HFFc6 (cell line): ENCODE measurements around the gene UAP1L1. TPM values are rescaled to one million over a fixed set of nuclear protein-coding genes. Genes with fewer than 3 reads are reported as not detected.
"Not testable (repeated sequence)": the region's sequence is repeated elsewhere in the genome, so short reads cannot be mapped to it uniquely, and the experiment has no call there.

Experiments
- DNase-seq: peaks from one replicate; pipeline ENCODE4 v3.0.0-alpha.2; 2018
- H3K27ac Mint-ChIP-seq: 2 replicates; pipeline ENCODE4 v1.8.0; 2020; ENCODE audit warnings: mild to moderate bottlenecking, mixed read lengths
- H3K27me3 Mint-ChIP-seq: 2 replicates; pipeline ENCODE4 v1.8.0; 2021; ENCODE audit warnings: mild to moderate bottlenecking, moderate library complexity, mixed read lengths; ENCODE audit not compliant: insufficient read depth
- H3K36me3 Mint-ChIP-seq: 2 replicates; pipeline ENCODE4 v1.8.0; 2021; ENCODE audit warnings: low read depth, mixed read lengths
- H3K4me1 Mint-ChIP-seq: 2 replicates; pipeline ENCODE4 v1.8.0; 2020; ENCODE audit warnings: low read depth, mixed read lengths
- H3K4me3 Mint-ChIP-seq: 2 replicates; pipeline ENCODE4 v1.8.0; 2020; ENCODE audit warnings: mild to moderate bottlenecking, moderate library complexity, mixed read lengths
- H3K9me3 Mint-ChIP-seq: 2 replicates; pipeline ENCODE4 v1.8.0; 2020; ENCODE audit warnings: mild to moderate bottlenecking, mixed read lengths
- total RNA-seq, 6 experiments: library from RNA; stranded (reverse); fragmentation: NEBNext Ultra II Directional; extraction: Animal tissue kit (Norgen Biotek cat#: 25700); gene quantifications; 2 replicates in 1 of 6; 3 replicates in 5 of 6; pipeline ENCODE4 v1.2.3, GENCODE V29; 2021
- TF ChIP-seq, protein P1 (sequence below): fragments of 200-600 bp; sonication (generic); IDR thresholded peaks from 2 replicates; pipeline ENCODE4 v1.5.0; 2021; ENCODE audit warnings: antibody characterized with exemption, mild to moderate bottlenecking

The UAP1L1 gene
- total RNA-seq, 6 experiments from 2014 or later: 9.4 to 13.1 (median 10.6) TPM

DNA sequence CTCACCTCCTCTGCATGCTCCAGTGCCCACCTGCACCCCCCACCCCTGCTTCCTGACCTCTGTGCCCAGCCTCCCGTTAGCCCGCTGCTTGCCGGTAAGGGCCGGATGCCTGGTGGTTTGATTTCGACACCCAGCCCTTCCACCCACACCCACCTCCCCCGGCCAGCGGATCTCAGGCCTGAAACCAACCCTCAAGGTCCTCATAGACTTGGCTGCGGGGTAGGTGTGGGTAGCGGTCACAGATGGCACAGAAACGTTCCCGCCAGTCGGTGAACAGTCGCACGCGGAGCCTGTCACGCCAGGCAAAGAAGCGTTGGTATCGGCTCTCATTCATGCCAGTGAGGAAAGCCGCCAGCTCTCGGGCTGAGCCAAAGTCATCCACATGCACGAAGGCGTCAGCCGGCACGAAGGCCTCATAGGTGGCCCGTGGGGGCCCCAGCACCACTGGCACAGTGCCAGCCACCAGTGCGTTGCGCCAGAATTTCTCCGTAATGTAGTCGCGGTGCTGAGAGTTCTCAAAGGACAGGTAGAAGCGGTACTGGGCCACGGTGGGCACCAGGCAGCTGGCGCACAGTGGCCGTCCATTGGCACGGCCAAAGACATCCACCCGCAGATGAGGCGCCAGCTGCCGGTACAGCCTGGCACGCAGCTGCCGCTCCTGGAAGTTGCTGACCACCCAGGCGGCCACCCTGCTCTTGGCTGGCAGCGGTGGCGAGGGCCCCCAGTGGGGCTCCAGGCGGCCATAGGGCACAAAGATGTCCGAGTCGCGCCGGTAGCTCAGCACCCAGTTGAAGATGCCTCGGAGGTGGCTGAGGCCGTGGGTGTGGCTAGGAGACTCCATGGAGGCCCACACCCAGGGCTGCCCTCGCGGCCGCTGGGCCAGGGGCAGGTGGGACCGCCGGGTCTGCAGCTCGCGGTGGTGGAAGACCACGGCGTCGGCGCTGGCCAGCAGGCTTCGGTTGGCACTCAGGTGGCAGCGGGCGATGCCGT is 46.5 kb upstream of the UAP1L1 start:
- Mint-ChIP-seq H3K4me3 (no peak overlapping the region), H3K27ac (no peak overlapping the region), H3K36me3 (no peaks in the 10 kb centered on the region), H3K4me1 (0 out of 2 replicates have a peak, but pooled peaks cover 5% of the 10 kb centered on the region), H3K9me3 (no peaks in the 10 kb centered on the region), H3K27me3 (no peaks in the 10 kb centered on the region; the same call in 1 of the 2 replicates)
- TF ChIP-seq, protein P1, sequence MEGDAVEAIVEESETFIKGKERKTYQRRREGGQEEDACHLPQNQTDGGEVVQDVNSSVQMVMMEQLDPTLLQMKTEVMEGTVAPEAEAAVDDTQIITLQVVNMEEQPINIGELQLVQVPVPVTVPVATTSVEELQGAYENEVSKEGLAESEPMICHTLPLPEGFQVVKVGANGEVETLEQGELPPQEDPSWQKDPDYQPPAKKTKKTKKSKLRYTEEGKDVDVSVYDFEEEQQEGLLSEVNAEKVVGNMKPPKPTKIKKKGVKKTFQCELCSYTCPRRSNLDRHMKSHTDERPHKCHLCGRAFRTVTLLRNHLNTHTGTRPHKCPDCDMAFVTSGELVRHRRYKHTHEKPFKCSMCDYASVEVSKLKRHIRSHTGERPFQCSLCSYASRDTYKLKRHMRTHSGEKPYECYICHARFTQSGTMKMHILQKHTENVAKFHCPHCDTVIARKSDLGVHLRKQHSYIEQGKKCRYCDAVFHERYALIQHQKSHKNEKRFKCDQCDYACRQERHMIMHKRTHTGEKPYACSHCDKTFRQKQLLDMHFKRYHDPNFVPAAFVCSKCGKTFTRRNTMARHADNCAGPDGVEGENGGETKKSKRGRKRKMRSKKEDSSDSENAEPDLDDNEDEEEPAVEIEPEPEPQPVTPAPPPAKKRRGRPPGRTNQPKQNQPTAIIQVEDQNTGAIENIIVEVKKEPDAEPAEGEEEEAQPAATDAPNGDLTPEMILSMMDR: no peak
- DNase-seq: no peak

DNA sequence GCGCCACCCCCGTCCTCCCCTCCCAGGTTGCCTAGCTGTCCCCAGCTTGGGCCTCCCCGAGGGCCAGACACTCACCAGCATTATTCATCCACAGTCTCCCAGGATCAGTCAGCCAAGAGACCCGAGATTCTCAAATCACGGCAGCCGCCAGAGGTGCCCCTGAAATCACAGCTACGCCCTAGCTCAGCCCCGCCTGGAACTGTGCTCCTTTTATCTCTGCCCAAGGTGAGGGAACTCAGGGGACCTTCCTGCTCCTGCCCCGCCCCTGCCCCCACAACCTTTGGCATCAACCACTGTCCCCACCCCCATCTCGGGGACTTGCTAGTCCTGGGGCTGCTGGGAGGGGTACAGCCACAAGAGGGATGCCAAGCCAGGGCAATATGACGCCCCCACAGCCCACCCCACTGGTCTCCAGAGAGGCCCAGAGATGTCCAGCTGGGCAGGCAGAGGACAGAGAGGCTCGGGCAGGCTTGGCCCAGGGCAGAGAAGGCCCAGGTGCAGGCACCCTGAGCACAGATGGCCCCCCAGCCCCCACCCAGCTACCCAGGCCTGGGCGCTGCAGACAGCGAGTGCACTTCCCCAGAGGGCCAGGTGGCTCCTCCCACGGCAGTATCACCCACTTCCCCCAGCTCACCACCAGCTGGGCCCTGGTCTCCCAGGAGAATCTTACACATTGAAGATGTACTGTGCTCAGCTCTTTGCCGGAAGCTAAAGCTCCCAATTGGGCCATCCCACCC is 45.2 kb upstream of the UAP1L1 start, which contains the start of gene FUT7:
FUT7 (minus strand) TSS at position 185 of the 737 bp plus-strand sequence; CDS start at position 88, 97 bp downstream.
- no peak within 1 kb of the TSS for H3K4me3 Mint-ChIP-seq
- TF ChIP-seq, protein P1: no peak
- H3K4me1 Mint-ChIP-seq: 0 out of 2 replicates have a peak, but pooled peaks cover 4% of the 10 kb centered on the region
- H3K9me3 Mint-ChIP-seq: no peaks in the 10 kb centered on the region
- no peaks in the 10 kb centered on the region; the same call in 1 of the 2 replicates for H3K27me3 Mint-ChIP-seq
- H3K27ac Mint-ChIP-seq: no peak within 1 kb of the TSS
- H3K36me3 Mint-ChIP-seq: no peaks in the 10 kb centered on the region
- DNase-seq: no peak

DNA sequence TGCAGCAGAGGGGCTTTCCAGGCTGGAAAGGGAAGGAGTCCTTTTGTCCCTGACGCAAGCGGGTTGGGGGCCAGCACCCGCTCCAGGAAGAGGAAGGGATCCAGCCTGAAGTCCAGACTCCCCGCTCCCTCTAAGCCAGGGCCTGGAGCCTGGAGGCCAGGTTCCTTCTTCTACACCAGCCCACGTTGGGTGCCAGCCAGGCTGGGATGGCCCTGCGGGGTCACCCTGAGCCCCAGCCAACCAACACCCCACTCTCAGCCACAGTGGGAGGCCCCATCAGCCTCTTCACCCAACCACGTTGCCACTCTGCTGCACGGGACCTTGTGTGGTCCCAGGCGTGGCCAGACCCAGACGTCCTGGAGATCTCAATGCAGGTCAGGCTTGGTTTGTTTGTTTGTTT is 44.5 kb upstream of the UAP1L1 start:
- Mint-ChIP-seq H3K4me3 (no peak overlapping the region), H3K9me3 (no peaks in the 10 kb centered on the region), H3K27me3 (no peaks in the 10 kb centered on the region; the same call in 1 of the 2 replicates), H3K36me3 (no peaks in the 10 kb centered on the region), H3K27ac (no peak overlapping the region), H3K4me1 (no peaks in the 10 kb centered on the region)
- DNase-seq: no peak
- TF ChIP-seq, protein P1: no peak

GRCh38 chr9:137033481-137033880 is 43.8 kb upstream of the UAP1L1 start:
- not testable (repeated sequence) for H3K27ac Mint-ChIP-seq, H3K9me3 Mint-ChIP-seq, H3K27me3 Mint-ChIP-seq, H3K36me3 Mint-ChIP-seq, H3K4me1 Mint-ChIP-seq, DNase-seq, H3K4me3 Mint-ChIP-seq

DNA sequence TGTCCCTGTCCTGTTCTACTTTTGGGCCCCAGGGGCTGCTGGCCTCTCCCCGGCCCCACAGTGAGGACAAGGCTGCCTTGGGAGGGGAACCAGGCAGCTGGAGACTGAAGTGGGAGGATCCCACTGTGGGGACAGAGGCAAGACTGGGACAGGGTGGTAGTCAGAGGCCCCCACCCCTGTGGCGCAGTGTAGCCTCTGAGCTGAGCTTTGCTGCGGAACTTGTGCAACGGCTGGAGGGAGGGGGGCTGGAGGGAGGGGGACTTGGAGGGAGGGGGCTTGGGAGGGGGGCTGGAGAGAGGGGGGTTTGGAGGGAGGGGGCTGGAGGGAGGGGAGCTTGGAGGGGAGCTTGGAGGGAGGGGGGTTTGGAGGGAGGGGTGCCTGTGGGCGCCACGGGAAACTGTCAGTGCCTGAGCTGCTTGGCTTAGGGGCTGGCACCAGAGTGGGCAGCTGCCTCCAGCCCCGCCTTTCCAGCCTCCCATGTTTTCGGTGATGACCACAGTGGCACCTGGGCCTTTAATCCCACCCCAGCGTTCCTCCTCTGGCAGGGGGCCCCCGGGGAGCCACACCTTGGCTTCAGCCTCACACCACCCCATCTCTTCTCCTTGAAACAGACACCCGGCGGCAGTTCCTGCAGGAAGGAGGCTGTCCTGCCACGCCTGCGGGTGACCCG is 43.1 kb upstream of the UAP1L1 start:
- Mint-ChIP-seq H3K4me3 (no peak overlapping the region), H3K4me1 (no peaks in the 10 kb centered on the region), H3K9me3 (no peaks in the 10 kb centered on the region), H3K27me3 (no peaks in the 10 kb centered on the region; the same call in 1 of the 2 replicates), H3K27ac (no peak overlapping the region), H3K36me3 (no peaks in the 10 kb centered on the region)
- TF ChIP-seq, protein P1: no peak
- DNase-seq: no peak
